ENCODE data around the gene TMC1. TPM values are rescaled to one million over a fixed set of nuclear protein-coding genes. Genes with fewer than 3 reads are reported as not detected.

The TMC1 gene
- total and polyA plus RNA-seq, 5 donors = 0.05 to 0.45 TPM; not detected in 3

DNA sequence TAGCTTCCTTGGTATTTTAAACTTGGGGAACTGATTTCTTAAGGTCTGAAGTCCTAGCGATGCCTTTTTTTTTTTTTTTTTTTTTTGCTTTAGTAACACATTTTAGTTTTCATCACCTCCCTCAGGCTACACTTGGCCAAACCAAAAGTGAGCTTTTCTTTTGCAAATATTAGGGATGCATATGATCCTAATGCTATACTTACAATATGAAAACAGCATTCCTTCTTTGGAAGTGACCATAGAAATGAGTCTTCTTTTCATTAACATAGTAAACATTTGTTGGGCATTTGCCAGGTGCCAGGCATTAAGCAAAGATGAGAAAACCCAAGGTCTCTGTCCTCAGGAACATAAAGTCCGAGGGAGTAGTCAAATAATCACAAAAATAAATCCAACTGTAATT is 241.6 kb downstream of the TMC1 start:
- DNase-seq = no peak
- Histone ChIP-seq H3K9me3 (ENCODE audit: control insufficient read depth, low read length) (no peaks in the 10 kb centered on the region), H3K27me3 (ENCODE audit: control insufficient read depth, insufficient read depth) (no peaks in the 10 kb centered on the region), H3K4me3 (ENCODE audit: low read length) (no peak overlapping the region), H3K27ac (ENCODE audit: low read length) (no peak overlapping the region), H3K4me1 (ENCODE audit: control insufficient read depth, insufficient read depth, low read length) (no peaks in the 10 kb centered on the region)
- intact Hi-C loops (cut with DNase I) = no loop called here
- ATAC-seq = no peak
- 70% methylated on average over 2 of the region's 2 CpGs for WGBS

DNA sequence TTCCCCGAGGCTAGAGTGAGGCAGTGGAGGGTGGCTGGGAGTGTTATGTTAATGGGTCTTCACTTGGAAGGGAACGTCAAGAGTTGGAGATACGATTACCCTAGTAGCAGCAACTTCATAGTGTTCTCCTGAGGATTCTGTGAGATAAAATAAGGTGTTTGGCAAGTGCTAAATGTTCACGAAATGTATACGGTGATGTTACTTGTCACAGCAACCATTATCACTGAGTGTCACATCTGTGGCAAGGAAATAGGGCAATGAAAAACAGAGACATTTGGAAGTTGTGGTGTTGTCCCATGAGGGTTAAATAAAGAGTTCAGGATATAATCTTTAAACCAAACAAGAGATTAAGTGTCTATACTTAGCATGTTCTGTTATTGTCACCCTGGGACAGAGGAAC is 248.1 kb downstream of the TMC1 start:
- DNase-seq (no peak), ATAC-seq (no peak)
- no peaks in the 10 kb centered on the region for H3K9me3 ChIP-seq (ENCODE audit: control insufficient read depth, low read length)
- H3K4me1 ChIP-seq (ENCODE audit: control insufficient read depth, insufficient read depth, low read length) = no peaks in the 10 kb centered on the region
- intact Hi-C loops (cut with DNase I) = no loop called here
- H3K27ac ChIP-seq (ENCODE audit: low read length) = no peak overlapping the region
- H3K27me3 ChIP-seq (ENCODE audit: control insufficient read depth, insufficient read depth) = no peaks in the 10 kb centered on the region
- H3K4me3 ChIP-seq (ENCODE audit: low read length) = no peak overlapping the region
- 43% methylated on average over 5 of the region's 5 CpGs for WGBS

DNA sequence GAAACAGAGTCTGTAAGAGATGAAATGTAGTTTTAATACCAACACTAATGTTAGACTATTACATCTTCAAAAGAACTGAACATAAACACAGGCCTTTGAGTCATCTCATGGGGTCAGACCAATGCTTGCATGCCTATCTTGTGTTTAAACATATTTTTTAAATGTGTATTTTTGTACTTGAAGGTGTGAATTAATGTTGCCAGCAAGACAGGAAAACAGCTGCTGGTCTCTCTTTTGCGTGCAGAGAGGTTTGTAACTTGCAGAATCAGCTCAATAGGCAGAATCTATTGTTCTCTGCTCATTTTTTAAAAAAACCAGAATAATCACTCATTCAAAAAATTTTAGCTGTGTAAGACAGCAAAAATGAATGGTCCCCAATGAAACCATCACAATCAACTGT is 251.3 kb downstream of the TMC1 start:
- WGBS = 71% methylated on average over 1 of the region's 1 CpG
- DNase-seq (no peak), ATAC-seq (no peak)
- H3K4me1 ChIP-seq (ENCODE audit: control insufficient read depth, insufficient read depth, low read length) = no peaks in the 10 kb centered on the region
- H3K27ac ChIP-seq (ENCODE audit: low read length) = no peak overlapping the region
- H3K9me3 ChIP-seq (ENCODE audit: control insufficient read depth, low read length) = no peaks in the 10 kb centered on the region
- intact Hi-C loops (cut with DNase I) = no loop called here
- no peaks in the 10 kb centered on the region for H3K27me3 ChIP-seq (ENCODE audit: control insufficient read depth, insufficient read depth)
- no peak overlapping the region for H3K4me3 ChIP-seq (ENCODE audit: low read length)

DNA sequence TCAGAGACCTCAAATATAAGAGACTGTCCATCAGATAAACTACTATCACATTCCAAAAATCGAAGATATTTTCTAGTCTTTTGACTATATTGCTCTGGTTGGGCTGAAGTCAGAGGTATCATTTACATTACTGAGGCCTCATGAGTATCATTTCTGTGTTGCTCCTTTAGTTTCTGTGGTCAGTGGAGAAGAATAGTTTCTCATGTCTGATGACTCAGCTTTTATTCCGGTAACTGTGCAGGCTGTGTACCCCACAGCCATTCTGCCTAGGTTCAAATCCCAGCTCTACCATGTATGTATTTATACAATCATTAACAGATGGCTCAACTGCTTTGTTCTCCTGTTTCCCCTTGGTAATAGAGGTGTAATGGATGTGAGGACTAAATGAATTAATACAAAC is 252.2 kb downstream of the TMC1 start:
- ATAC-seq = no peak
- DNase-seq = no peak
- H3K9me3 ChIP-seq (ENCODE audit: control insufficient read depth, low read length) = no peaks in the 10 kb centered on the region
- intact Hi-C loops (cut with DNase I) = no loop called here
- no peak overlapping the region for H3K4me3 ChIP-seq (ENCODE audit: low read length)
- no peaks in the 10 kb centered on the region for H3K27me3 ChIP-seq (ENCODE audit: control insufficient read depth, insufficient read depth)
- H3K4me1 ChIP-seq (ENCODE audit: control insufficient read depth, insufficient read depth, low read length) = no peaks in the 10 kb centered on the region
- no peak overlapping the region for H3K27ac ChIP-seq (ENCODE audit: low read length)
- WGBS = 69% methylated on average over 2 of the region's 2 CpGs

DNA sequence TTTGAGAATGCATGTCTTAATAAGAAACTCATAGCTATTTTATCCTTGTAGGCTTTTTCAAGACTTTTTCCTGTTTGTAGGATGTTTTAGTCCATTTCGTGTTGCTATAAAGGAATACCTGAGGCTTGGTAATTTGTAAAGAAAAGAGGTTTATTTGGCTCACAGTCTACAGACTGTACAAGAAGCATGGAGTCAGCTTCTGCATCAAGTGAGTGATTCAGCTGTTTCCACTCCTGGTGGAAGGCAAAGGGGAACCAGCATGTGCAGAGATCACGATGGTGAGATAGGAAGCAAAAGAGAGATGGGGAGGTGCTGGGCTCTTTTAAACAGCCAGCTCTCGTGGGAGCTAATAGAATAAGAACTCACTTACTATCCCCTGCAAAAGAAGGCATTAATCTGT is 254.2 kb downstream of the TMC1 start:
- DNase-seq = no peak
- no peak overlapping the region for H3K27ac ChIP-seq (ENCODE audit: low read length)
- no peaks in the 10 kb centered on the region for H3K4me1 ChIP-seq (ENCODE audit: control insufficient read depth, insufficient read depth, low read length)
- no peaks in the 10 kb centered on the region for H3K9me3 ChIP-seq (ENCODE audit: control insufficient read depth, low read length)
- no peak overlapping the region for H3K4me3 ChIP-seq (ENCODE audit: low read length)
- no peaks in the 10 kb centered on the region for H3K27me3 ChIP-seq (ENCODE audit: control insufficient read depth, insufficient read depth)
- ATAC-seq = no peak
- intact Hi-C loops (cut with DNase I) = no loop called here
- 61% methylated on average over 3 of the region's 3 CpGs for WGBS

DNA sequence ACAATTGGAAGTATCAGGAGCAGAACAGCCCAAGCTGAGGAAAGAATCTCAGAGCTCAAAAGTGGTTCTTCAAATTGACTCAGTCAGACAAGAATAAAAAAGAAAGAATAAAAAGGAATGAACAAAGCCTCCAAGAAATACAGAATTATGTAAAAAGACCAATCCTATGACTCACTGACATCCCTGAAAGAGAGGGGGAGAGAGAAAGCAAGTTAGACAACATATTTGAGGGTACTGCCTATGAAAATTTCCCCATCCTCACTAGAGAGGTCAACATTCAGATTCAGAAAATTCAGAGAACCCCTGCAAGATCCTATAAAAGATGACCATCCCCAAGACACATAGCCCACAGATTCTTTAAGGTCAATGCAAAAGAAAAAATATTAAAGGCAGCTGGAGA is 258.2 kb downstream of the TMC1 start:
- intact Hi-C loops (cut with DNase I) = no loop called here
- no peak for ATAC-seq
- H3K9me3 ChIP-seq (ENCODE audit: control insufficient read depth, low read length) = no peaks in the 10 kb centered on the region

DNA sequence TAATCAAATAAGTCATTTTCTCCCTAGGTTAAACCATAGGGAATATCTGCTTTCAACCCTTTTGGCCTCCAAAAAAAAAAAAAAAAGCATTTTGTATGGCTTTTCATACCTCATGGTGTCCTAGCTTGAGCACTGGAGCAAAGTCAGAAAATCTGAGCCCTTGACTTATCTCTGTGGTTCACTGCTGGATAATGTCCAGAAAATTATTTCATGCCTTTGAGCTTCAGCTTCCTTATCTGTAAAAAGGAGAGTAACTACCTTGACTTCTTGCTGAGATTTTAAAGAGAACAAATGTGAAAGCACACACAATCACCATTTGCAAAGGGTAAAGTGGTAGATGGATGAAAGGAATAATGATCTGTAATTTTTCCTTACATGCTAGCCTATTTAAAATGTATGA is 265.5 kb downstream of the TMC1 start:
- ATAC-seq (no peak), DNase-seq (no peak)
- H3K4me1 ChIP-seq (ENCODE audit: control insufficient read depth, insufficient read depth, low read length) = no peaks in the 10 kb centered on the region
- intact Hi-C loops (cut with DNase I) = no loop called here
- H3K27me3 ChIP-seq (ENCODE audit: control insufficient read depth, insufficient read depth) = no peaks in the 10 kb centered on the region
- H3K4me3 ChIP-seq (ENCODE audit: low read length) = no peak overlapping the region
- H3K9me3 ChIP-seq (ENCODE audit: control insufficient read depth, low read length) = no peaks in the 10 kb centered on the region
- no peak overlapping the region for H3K27ac ChIP-seq (ENCODE audit: low read length)

More for the DNA sequence above, 258.2 kb downstream of the TMC1 start:
- Histone ChIP-seq H3K4me3 (ENCODE audit: low read length) (no peak overlapping the region), H3K27ac (ENCODE audit: low read length) (no peak overlapping the region), H3K4me1 (ENCODE audit: control insufficient read depth, insufficient read depth, low read length) (no peaks in the 10 kb centered on the region), H3K27me3 (ENCODE audit: control insufficient read depth, insufficient read depth) (no peaks in the 10 kb centered on the region)
- DNase-seq = no peak

DNA sequence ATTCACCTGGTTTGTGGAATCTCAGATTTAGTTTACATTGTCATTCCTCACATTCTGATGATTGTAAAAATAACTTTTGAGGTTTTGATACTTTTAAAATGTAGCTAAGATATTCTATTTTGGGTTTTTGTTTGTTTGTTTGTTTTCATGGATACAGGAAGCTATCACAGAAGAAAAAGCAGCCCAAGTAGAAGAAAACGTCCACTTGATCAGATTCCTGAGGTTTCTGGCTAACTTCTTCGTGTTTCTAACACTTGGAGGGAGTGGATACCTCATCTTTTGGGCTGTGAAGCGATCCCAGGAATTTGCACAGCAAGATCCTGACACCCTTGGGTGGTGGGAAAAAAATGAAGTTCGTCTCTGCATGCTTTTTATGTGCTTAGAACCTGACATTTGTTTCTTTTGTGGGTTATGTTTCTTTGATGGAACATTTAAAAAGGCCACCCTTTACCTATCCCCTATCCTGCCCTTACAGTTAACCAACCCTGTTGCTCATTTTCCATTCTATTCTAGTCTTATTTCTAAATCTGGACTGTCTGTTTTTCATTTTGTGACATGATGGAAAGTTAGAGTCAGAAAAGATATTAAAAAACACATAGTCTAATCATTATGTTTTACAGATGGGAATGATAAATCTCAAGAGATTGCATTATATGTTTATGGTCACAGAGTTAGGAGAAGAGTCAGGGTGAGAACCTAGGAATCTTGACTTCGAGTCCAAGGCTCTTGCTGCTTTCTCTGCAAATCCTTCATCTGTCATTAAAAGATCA is 267.7 kb downstream of the TMC1 start:
- DNase-seq = no peak
- Histone ChIP-seq H3K4me1 (ENCODE audit: control insufficient read depth, insufficient read depth, low read length) (no peaks in the 10 kb centered on the region), H3K9me3 (ENCODE audit: control insufficient read depth, low read length) (no peaks in the 10 kb centered on the region), H3K27me3 (ENCODE audit: control insufficient read depth, insufficient read depth) (no peaks in the 10 kb centered on the region), H3K4me3 (ENCODE audit: low read length) (no peak overlapping the region), H3K27ac (ENCODE audit: low read length) (no peak overlapping the region)
- intact Hi-C loops (cut with DNase I) = no loop called here
- ATAC-seq = no peak
- 43% methylated on average over 5 of the region's 5 CpGs for WGBS

DNA sequence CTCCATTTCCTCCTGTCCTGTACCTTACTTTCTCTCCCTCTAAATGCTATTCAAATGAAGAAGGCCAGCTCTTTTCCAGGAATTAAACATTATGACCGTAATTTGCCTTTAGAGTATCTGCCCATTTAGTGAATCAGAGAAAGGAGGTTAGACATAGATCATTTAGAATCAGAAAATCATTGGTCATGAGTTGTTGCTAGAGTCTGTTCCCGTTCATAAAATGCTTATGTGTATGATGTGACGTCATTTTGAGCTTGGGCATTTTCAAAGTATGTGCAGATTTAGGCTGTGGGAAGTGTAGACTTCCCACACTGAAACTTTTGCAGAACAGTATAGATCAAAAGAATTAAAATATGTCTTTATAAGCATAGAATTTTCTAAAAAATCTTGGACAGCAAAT is 268.5 kb downstream of the TMC1 start:
- intact Hi-C loops (cut with DNase I) = no loop called here
- no peak for ATAC-seq
- H3K9me3 ChIP-seq (ENCODE audit: control insufficient read depth, low read length) = no peaks in the 10 kb centered on the region
- H3K4me1 ChIP-seq (ENCODE audit: control insufficient read depth, insufficient read depth, low read length) = no peaks in the 10 kb centered on the region
- no peak for DNase-seq
- no peaks in the 10 kb centered on the region for H3K27me3 ChIP-seq (ENCODE audit: control insufficient read depth, insufficient read depth)
- no peak overlapping the region for H3K4me3 ChIP-seq (ENCODE audit: low read length)
- WGBS = 85% methylated on average over 3 of the region's 3 CpGs
- H3K27ac ChIP-seq (ENCODE audit: low read length) = no peak overlapping the region

DNA sequence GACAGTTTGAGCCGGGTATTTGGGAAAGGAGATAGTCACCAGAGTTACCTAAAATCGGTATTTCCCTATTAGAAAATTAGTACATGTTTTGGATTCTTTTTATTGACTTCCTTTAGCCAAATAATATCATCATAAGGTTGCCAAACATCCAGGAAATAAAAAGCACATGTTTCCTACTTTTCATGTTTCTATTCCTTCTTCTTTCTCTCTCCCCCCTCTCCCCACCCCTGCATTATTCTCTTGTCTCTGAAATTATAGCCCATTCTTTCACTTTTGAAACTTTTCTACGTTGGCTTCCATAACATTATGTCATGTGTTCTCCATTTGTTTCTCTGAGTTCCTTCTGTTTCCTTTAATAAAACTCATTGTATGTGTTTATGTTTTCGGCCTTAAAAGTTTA is 269.6 kb downstream of the TMC1 start:
- WGBS = 67% methylated on average over 4 of the region's 4 CpGs
- ATAC-seq (no peak), DNase-seq (no peak)
- Histone ChIP-seq H3K27ac (ENCODE audit: low read length) (no peak overlapping the region), H3K4me1 (ENCODE audit: control insufficient read depth, insufficient read depth, low read length) (no peaks in the 10 kb centered on the region), H3K9me3 (ENCODE audit: control insufficient read depth, low read length) (no peaks in the 10 kb centered on the region), H3K27me3 (ENCODE audit: control insufficient read depth, insufficient read depth) (no peaks in the 10 kb centered on the region), H3K4me3 (ENCODE audit: low read length) (no peak overlapping the region)
- intact Hi-C loops (cut with DNase I) = no loop called here

DNA sequence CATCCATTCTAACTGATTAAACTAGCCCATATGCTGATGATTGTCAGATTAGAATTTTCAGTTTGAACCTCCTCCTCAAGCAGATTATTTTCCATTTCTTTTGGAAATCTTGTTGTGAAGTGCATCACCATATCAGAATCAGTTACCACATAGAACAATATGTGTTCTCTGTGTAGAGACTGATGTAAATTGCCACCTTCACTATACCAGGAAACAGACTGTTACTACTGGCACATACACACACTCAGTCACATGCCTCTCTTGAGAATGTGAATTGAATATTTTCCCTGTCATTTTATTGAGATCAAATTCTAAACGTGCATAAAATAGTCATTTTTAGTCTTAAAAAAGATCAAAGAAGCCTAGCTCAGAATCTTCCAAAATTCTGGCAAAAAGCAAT is 270.0 kb downstream of the TMC1 start:
- Histone ChIP-seq H3K27me3 (ENCODE audit: control insufficient read depth, insufficient read depth) (no peaks in the 10 kb centered on the region), H3K27ac (ENCODE audit: low read length) (no peak overlapping the region), H3K9me3 (ENCODE audit: control insufficient read depth, low read length) (no peaks in the 10 kb centered on the region), H3K4me1 (ENCODE audit: control insufficient read depth, insufficient read depth, low read length) (no peaks in the 10 kb centered on the region), H3K4me3 (ENCODE audit: low read length) (no peak overlapping the region)
- intact Hi-C loops (cut with DNase I) = no loop called here
- 50% methylated on average over 1 of the region's 1 CpG for WGBS
- no peak for DNase-seq
- ATAC-seq = no peak

DNA sequence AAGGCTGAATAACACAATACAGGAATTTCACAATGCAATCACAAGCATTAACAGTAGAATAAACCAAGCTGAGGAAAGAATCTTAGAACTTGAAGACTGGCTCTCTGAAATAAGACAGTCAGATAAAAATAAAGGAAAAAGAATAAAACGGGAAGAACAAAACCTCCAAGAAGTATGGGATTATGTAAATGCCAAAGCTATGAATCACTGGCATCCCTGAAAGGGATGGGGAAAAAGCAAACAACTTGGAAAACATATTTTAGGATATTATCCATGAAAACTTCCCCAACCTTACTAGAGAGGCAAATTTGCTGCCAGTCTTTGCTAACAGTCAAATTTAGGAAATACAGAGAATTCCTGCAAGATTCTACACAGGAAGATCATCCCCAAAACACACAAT is 273.5 kb downstream of the TMC1 start:
- DNase-seq = no peak
- Histone ChIP-seq H3K9me3 (ENCODE audit: control insufficient read depth, low read length) (no peaks in the 10 kb centered on the region), H3K27me3 (ENCODE audit: control insufficient read depth, insufficient read depth) (no peaks in the 10 kb centered on the region), H3K4me1 (ENCODE audit: control insufficient read depth, insufficient read depth, low read length) (no peaks in the 10 kb centered on the region), H3K27ac (ENCODE audit: low read length) (no peak overlapping the region), H3K4me3 (ENCODE audit: low read length) (no peak overlapping the region)
- WGBS = 66% methylated on average over 1 of the region's 1 CpG
- intact Hi-C loops (cut with DNase I) = no loop called here
- no peak for ATAC-seq
